Measurements from ENCODE around the gene LAMA4.

DNA sequence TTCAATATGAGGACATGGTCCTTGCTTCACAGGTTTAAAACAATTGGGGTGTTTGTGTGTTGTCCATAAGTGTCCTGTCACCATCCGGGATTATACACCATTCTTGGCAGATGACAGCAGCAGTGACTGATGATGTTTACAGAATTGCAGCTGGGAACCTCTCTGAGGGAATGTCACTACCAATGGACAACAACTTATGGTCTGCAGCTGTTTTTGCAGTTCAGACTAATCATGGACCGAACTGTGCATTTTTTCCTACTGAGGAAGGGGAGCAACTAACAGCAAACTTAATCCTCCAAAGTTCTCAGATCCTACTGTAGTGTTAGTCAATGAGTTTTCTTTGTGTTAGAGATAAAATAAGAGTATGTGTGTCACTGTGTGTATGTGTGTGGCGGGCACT lies 140.9 kb downstream of the LAMA4 start:
- TF ChIP-seq, protein P1, sequence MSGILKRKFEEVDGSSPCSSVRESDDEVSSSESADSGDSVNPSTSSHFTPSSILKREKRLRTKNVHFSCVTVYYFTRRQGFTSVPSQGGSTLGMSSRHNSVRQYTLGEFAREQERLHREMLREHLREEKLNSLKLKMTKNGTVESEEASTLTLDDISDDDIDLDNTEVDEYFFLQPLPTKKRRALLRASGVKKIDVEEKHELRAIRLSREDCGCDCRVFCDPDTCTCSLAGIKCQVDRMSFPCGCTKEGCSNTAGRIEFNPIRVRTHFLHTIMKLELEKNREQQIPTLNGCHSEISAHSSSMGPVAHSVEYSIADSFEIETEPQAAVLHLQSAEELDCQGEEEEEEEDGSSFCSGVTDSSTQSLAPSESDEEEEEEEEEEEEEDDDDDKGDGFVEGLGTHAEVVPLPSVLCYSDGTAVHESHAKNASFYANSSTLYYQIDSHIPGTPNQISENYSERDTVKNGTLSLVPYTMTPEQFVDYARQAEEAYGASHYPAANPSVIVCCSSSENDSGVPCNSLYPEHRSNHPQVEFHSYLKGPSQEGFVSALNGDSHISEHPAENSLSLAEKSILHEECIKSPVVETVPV (CRISPR knock-in tag; IDR thresholded peaks at IDR 0.05) = no peak
- TF ChIP-seq BACH2 (CRISPR knock-in tag; IDR thresholded peaks at IDR 0.05; ENCODE audit: borderline replicate concordance) (no peak), ZNF8 (CRISPR knock-in tag; IDR thresholded peaks at IDR 0.05) (no peak), OSR1 (CRISPR knock-in tag; IDR thresholded peaks at IDR 0.05) (no peak), ZFP3 (CRISPR knock-in tag; IDR thresholded peaks at IDR 0.05) (no peak)
- TF ChIP-seq, protein P2, sequence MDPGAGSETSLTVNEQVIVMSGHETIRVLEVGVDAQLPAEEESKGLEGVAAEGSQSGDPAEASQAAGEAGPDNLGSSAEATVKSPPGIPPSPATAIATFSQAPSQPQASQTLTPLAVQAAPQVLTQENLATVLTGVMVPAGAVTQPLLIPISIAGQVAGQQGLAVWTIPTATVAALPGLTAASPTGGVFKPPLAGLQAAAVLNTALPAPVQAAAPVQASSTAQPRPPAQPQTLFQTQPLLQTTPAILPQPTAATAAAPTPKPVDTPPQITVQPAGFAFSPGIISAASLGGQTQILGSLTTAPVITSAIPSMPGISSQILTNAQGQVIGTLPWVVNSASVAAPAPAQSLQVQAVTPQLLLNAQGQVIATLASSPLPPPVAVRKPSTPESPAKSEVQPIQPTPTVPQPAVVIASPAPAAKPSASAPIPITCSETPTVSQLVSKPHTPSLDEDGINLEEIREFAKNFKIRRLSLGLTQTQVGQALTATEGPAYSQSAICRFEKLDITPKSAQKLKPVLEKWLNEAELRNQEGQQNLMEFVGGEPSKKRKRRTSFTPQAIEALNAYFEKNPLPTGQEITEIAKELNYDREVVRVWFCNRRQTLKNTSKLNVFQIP (CRISPR knock-in tag; IDR thresholded peaks at IDR 0.05; ENCODE audit: borderline replicate concordance, low read depth) = no peak
- TF ChIP-seq, protein P3, sequence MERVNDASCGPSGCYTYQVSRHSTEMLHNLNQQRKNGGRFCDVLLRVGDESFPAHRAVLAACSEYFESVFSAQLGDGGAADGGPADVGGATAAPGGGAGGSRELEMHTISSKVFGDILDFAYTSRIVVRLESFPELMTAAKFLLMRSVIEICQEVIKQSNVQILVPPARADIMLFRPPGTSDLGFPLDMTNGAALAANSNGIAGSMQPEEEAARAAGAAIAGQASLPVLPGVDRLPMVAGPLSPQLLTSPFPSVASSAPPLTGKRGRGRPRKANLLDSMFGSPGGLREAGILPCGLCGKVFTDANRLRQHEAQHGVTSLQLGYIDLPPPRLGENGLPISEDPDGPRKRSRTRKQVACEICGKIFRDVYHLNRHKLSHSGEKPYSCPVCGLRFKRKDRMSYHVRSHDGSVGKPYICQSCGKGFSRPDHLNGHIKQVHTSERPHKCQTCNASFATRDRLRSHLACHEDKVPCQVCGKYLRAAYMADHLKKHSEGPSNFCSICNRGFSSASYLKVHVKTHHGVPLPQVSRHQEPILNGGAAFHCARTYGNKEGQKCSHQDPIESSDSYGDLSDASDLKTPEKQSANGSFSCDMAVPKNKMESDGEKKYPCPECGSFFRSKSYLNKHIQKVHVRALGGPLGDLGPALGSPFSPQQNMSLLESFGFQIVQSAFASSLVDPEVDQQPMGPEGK (CRISPR knock-in tag; IDR thresholded peaks at IDR 0.05; ENCODE audit: borderline replicate concordance) = no peak

All from SK-N-SH treated with all-trans-retinoic acid at 6 μM for 48 hours (cell line).